Neuronal stem cell (in vitro differentiated cells): ENCODE measurements around the gene XIST.

Experiments
- DNase-seq: peaks from one replicate; pipeline ENCODE4 v3.0.0-alpha.2; 2013; ENCODE audit warnings: low spot score
- H2AFZ ChIP-seq: one replicate; pipeline ENCODE4 v1.6.1; 2013; ENCODE audit warnings: mild to moderate bottlenecking, low read length, inconsistent platforms
- H2AK5ac ChIP-seq: 2 replicates; pipeline ENCODE4 v1.6.1; 2013; ENCODE audit warnings: low read depth, mild to moderate bottlenecking, inconsistent platforms, low read length, moderate library complexity, mixed read lengths
- H2BK120ac ChIP-seq: 2 replicates; pipeline ENCODE4 v1.6.1; 2013; ENCODE audit warnings: low read depth, mild to moderate bottlenecking, inconsistent platforms, low read length, moderate library complexity, mixed read lengths
- H2BK12ac ChIP-seq: one replicate; pipeline ENCODE4 v1.6.1; 2013; ENCODE audit warnings: low read length, inconsistent platforms
- H2BK15ac ChIP-seq: 2 replicates; pipeline ENCODE4 v1.6.1; 2013; ENCODE audit warnings: mild to moderate bottlenecking, low read length, inconsistent platforms, mixed read lengths
- H2BK5ac ChIP-seq: one replicate; pipeline ENCODE4 v1.6.1; 2013; ENCODE audit warnings: inconsistent platforms, mild to moderate bottlenecking, low read length, moderate library complexity
- H3K14ac ChIP-seq: one replicate; pipeline ENCODE4 v1.6.1; 2013; ENCODE audit warnings: low read length, inconsistent platforms
- H3K18ac ChIP-seq: 2 replicates; pipeline ENCODE4 v1.6.1; 2013; ENCODE audit warnings: low read length, inconsistent platforms
- H3K23ac ChIP-seq: 2 replicates; pipeline ENCODE4 v1.6.1; 2013; ENCODE audit warnings: low read depth, mild to moderate bottlenecking, mixed read lengths, low read length, inconsistent platforms; ENCODE audit not compliant: poor library complexity
- H3K27ac ChIP-seq: replicated peaks from 3 replicates; pipeline ENCODE4 v1.5.1; 2013; ENCODE audit warnings: low read length, inconsistent platforms
- H3K27me3 ChIP-seq, 3 experiments: 2 replicates each; pipeline ENCODE4 v1.6.1; 2013; ENCODE audit warnings: low read length in 3 of 3, mild to moderate bottlenecking in 2 of 3, inconsistent platforms in 1 of 3, low read depth in 1 of 3, mixed read lengths in 1 of 3, moderate library complexity in 1 of 3; ENCODE audit not compliant: control insufficient read depth in 3 of 3, insufficient read depth in 3 of 3
- H3K36me3 ChIP-seq, 2 donors: replicated peaks in 1 of 2; 2 replicates each; pipeline ENCODE4 v1.6.1; 2013; ENCODE audit warnings: low read length in 2 of 2; ENCODE audit not compliant: control insufficient read depth in 2 of 2, insufficient read depth in 2 of 2
- H3K4ac ChIP-seq: 2 replicates; pipeline ENCODE4 v1.6.1; 2013; ENCODE audit warnings: inconsistent platforms, mild to moderate bottlenecking, low read length, moderate library complexity
- H3K4me1 ChIP-seq, 2 donors: 1 replicate in 1 of 2; 2 replicates in 1 of 2; pipeline ENCODE4 v1.6.1; 2013; ENCODE audit warnings: low read length in 2 of 2, low read depth in 1 of 2; ENCODE audit not compliant: control insufficient read depth in 2 of 2, insufficient read depth in 1 of 2
- H3K4me2 ChIP-seq: one replicate; pipeline ENCODE4 v1.6.1; 2013; ENCODE audit warnings: mild to moderate bottlenecking, low read length, inconsistent platforms; ENCODE audit not compliant: insufficient read depth, poor library complexity, severe bottlenecking
- H3K4me3 ChIP-seq, 2 donors: 2 replicates each; pipeline ENCODE4 v1.5.1; 2013; ENCODE audit warnings: low read length in 2 of 2, mild to moderate bottlenecking in 2 of 2, inconsistent platforms in 1 of 2, moderate library complexity in 1 of 2
- H3K79me1 ChIP-seq: one replicate; pipeline ENCODE4 v1.6.1; 2013; ENCODE audit warnings: low read depth, mild to moderate bottlenecking, inconsistent platforms, low read length, moderate library complexity
- H3K9ac ChIP-seq: one replicate; pipeline ENCODE4 v1.6.1; 2013; ENCODE audit warnings: mild to moderate bottlenecking, low read depth, low read length, inconsistent platforms; ENCODE audit not compliant: poor library complexity
- H3K9me3 ChIP-seq, 2 donors: replicated peaks in 1 of 2; 2 replicates each; pipeline versions ENCODE3 to v1.6.1; 2013; ENCODE audit warnings: low read length in 2 of 2, mild to moderate bottlenecking in 2 of 2, inconsistent platforms in 1 of 2, low read depth in 1 of 2, mixed read lengths in 1 of 2, moderate library complexity in 1 of 2; ENCODE audit not compliant: control insufficient read depth in 2 of 2, insufficient read depth in 1 of 2
- H4K8ac ChIP-seq: one replicate; pipeline ENCODE4 v1.6.1; 2013; ENCODE audit warnings: low read depth, mild to moderate bottlenecking, inconsistent platforms, low read length, moderate library complexity
- H4K91ac ChIP-seq: one replicate; pipeline ENCODE4 v1.6.1; 2013; ENCODE audit warnings: low read length, low read depth, mild to moderate bottlenecking, inconsistent platforms; ENCODE audit not compliant: poor library complexity
- WGBS, 2 donors: extraction: QIAGEN DNeasy Blood & Tissue Kit; methylation state at CpG; one replicate each; pipeline ENCODE4 v1.1.7; 2013; ENCODE audit warnings: missing lambda C conversion rate in 2 of 2, mixed read lengths in 1 of 2; ENCODE audit not compliant: insufficient read length in 2 of 2, insufficient replicate concordance in 1 of 2; ENCODE audit errors: extremely low coverage in 2 of 2; 5-methylcytosine and 5-hydroxymethylcytosine counted together

XIST gene

DNA sequence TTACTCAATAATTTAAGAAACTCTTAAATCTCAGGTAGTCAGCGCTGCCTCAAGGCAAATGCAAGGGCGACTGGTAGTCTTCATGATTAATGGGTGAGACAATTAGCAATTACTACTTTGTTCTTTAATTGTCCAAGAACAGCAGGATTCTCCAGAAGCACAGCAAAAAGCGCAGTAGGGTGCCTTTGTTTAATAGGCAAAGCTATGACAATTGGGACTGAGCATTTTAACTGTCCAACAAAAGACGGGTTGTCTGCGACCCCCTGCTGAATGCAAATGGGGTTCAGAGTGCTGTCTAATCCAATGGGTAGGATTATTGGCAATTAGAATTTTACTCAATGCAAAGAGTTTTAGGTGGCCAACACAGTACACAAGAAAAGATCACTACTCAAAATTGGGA, 3.4 kb downstream of the XIST start:
- DNase-seq, result peak; percentile 37
- no peak overlapping the region for H2BK5ac ChIP-seq
- H2AFZ ChIP-seq, result no peak overlapping the region
- no peak overlapping the region for H2AK5ac ChIP-seq
- H2BK15ac ChIP-seq, result no peak overlapping the region
- H3K27me3 ChIP-seq, result no peaks in the 10 kb centered on the region
- no CpG with 5 or more reads among the region's 5 CpGs for WGBS, 2 donors
- H4K91ac ChIP-seq, result no peak overlapping the region
- no peak overlapping the region for H3K23ac ChIP-seq
- H3K14ac ChIP-seq, result no peak overlapping the region
- H3K4me1 ChIP-seq, result peaks cover 0 to 12% of the 10 kb centered on the region in 2 donors
- no peak overlapping the region for H4K8ac ChIP-seq
- H2BK120ac ChIP-seq, result no peak overlapping the region
- H3K9me3 ChIP-seq, result no peaks in the 10 kb centered on the region
- H3K79me1 ChIP-seq, result no peaks in the 10 kb centered on the region
- H3K4ac ChIP-seq, result no peak overlapping the region
- no peak overlapping the region for H3K18ac ChIP-seq
- H3K4me3 ChIP-seq, result peak overlapping the region in 1 of 2 donors; percentile 70
- H2BK12ac ChIP-seq, result no peak overlapping the region
- no peak overlapping the region for H3K9ac ChIP-seq
- H3K4me2 ChIP-seq, result no peak overlapping the region
- H3K36me3 ChIP-seq, result peaks cover 0 to 61% of the 10 kb centered on the region in 2 donors
- no peak overlapping the region for H3K27ac ChIP-seq

DNA sequence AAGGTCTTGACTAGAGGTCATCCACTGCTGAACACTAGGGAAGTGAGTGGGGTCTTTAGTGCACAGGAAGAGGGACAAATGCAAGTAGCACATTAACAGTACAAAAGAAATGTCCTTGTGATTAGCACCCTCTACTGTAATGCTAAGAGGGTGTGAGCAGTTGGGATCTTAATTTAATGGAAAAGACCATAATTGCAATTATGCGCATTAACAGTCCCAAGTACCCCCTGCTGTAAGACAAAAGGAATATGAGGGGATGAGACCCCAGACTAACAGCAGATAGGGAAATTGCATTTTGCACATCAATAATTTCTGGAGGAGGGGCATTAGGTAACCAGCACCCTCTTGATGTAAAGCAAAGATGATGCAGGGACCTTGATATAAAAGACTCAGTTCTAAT, 4.5 kb downstream of the XIST start:
- Histone ChIP-seq H3K4ac (no peak overlapping the region), H3K18ac (no peak overlapping the region), H3K27ac (no peak overlapping the region), H2BK12ac (no peak overlapping the region), H2AFZ (no peak overlapping the region), H2BK5ac (no peak overlapping the region), H2BK120ac (no peak overlapping the region), H2BK15ac (no peak overlapping the region), H4K8ac (no peak overlapping the region), H3K27me3 (no peaks in the 10 kb centered on the region), H3K36me3 (peaks cover 0 to 71% of the 10 kb centered on the region in 2 donors), H4K91ac (no peak overlapping the region), H3K4me2 (no peak overlapping the region), H3K9ac (no peak overlapping the region), H3K4me1 (peaks cover 0 to 12% of the 10 kb centered on the region in 2 donors), H3K9me3 (no peaks in the 10 kb centered on the region), H3K79me1 (no peaks in the 10 kb centered on the region), H3K14ac (no peak overlapping the region), H3K4me3 (peak overlapping the region in 1 of 2 donors; percentile 70), H2AK5ac (no peak overlapping the region), H3K23ac (no peak overlapping the region)
- WGBS, 2 donors, result no CpG with 5 or more reads among the region's 1 CpG
- no peak for DNase-seq

DNA sequence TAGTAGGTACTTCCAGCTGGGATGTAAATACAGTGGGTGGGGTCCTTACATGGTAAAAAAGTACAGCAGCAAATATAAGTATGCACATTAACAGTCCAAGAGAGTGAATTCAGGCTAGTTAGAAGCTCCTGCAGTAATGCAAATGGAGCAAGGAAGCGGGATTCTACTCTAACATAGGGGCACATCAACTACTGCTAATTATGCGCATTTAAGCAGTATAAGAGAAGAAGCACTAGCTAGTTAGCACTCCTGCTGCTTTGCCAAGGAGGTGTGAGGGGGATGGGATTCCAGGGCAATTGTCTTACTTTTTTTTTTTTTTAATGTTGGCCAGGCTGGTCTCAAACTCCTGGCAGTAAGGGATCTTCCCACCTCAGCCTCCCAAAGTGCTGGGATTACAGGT, 5.4 kb downstream of the XIST start:
- H3K14ac ChIP-seq, result no peak overlapping the region
- H3K79me1 ChIP-seq, result no peaks in the 10 kb centered on the region
- H2BK12ac ChIP-seq, result no peak overlapping the region
- no peak overlapping the region for H2BK15ac ChIP-seq
- H3K4me3 ChIP-seq, result no peak overlapping the region
- no peak overlapping the region for H2AK5ac ChIP-seq
- no peak overlapping the region for H2BK120ac ChIP-seq
- H3K18ac ChIP-seq, result no peak overlapping the region
- DNase-seq, result no peak
- no CpG with 5 or more reads among the region's 2 CpGs for WGBS, 2 donors
- H2AFZ ChIP-seq, result no peak overlapping the region
- peaks cover 0 to 12% of the 10 kb centered on the region in 2 donors for H3K4me1 ChIP-seq
- no peak overlapping the region for H3K9ac ChIP-seq
- no peak overlapping the region for H4K91ac ChIP-seq
- peaks cover 0 to 80% of the 10 kb centered on the region in 2 donors for H3K36me3 ChIP-seq
- no peak overlapping the region for H3K23ac ChIP-seq
- no peak overlapping the region for H2BK5ac ChIP-seq
- H3K4ac ChIP-seq, result no peak overlapping the region
- no peaks in the 10 kb centered on the region for H3K9me3 ChIP-seq
- no peak overlapping the region for H4K8ac ChIP-seq
- no peak overlapping the region for H3K4me2 ChIP-seq
- no peak overlapping the region for H3K27ac ChIP-seq
- no peaks in the 10 kb centered on the region for H3K27me3 ChIP-seq

DNA sequence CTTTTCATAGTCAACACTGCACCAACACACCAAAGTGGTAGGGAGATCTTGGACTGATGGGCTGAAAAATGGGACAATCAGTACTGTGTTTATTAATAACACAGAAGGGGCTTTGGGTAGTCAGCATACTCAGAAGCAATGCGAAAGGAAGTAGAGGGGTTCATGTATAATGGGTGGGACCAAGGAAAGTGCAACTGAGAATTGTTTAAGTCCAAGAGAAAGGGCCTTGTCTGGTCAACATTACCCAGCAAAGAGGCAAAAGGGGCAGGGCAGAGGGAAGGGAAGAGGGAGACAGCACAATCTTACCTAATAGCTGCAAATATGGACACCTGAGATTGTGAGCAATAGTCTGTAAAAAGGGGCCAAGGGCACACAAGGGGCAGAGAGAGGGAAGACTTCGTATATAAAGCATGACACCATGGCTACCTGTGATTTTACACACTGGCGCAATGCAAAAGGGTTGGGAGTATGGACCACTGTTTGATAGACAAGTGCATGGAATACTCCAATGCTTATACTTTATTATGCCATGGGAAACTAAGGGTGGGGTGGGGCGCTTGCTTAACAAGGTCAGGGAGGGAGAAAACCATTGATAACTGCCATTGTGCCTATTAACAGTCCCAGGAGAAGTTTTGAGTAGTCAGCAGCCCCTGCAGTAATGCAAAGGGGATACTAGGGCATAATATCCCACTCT, 9.8 kb downstream of the XIST start:
- Histone ChIP-seq H3K27me3 (no peaks in the 10 kb centered on the region), H3K23ac (no peak overlapping the region), H4K8ac (no peak overlapping the region), H2BK120ac (no peak overlapping the region), H3K9ac (no peak overlapping the region), H3K18ac (no peak overlapping the region), H3K14ac (no peak overlapping the region), H3K4me3 (no peak overlapping the region), H4K91ac (no peak overlapping the region), H3K4me1 (peaks cover 0 to 9% of the 10 kb centered on the region in 2 donors), H3K27ac (no peak overlapping the region), H3K4me2 (no peak overlapping the region), H2AFZ (no peak overlapping the region), H2BK15ac (no peak overlapping the region), H3K4ac (no peak overlapping the region), H3K36me3 (peaks cover 0 to 99% of the 10 kb centered on the region in 2 donors), H2AK5ac (no peak overlapping the region), H2BK5ac (no peak overlapping the region), H3K9me3 (no peaks in the 10 kb centered on the region), H2BK12ac (no peak overlapping the region), H3K79me1 (no peaks in the 10 kb centered on the region)
- WGBS, 2 donors, result no CpG with 5 or more reads among the region's 4 CpGs
- DNase-seq, result no peak
